Tibial nerve (tissue), 4 donors: ENCODE data around the gene PPP1R14C.

Experiments
- EP300 ChIP-seq, 2 donors: sonication (generic); formaldehyde crosslinking; IDR thresholded peaks; one replicate each; pipeline ENCODE4 v1.6.1; 2017; ENCODE audit warnings: antibody characterized with exemption in 2 of 2, mild to moderate bottlenecking in 1 of 2
- POLR2A ChIP-seq, 2 donors: fragments of 450-650 bp; IDR thresholded peaks; one replicate each; pipeline ENCODE4 v1.6.1; 2017; ENCODE audit warnings: antibody characterized with exemption in 2 of 2, mild to moderate bottlenecking in 2 of 2, moderate library complexity in 2 of 2
- TF ChIP-seq, protein P1 (sequence below), 5 experiments: fragments of 200-600 bp in 3 of 5; fragments of 450-650 bp in 2 of 5; sonication (generic) in 3 of 5; IDR thresholded peaks; one replicate each; pipeline ENCODE4 v1.5.1; 2016 to 2019; ENCODE audit warnings: antibody characterized with exemption in 5 of 5, mild to moderate bottlenecking in 3 of 5, moderate library complexity in 2 of 5

DNA sequence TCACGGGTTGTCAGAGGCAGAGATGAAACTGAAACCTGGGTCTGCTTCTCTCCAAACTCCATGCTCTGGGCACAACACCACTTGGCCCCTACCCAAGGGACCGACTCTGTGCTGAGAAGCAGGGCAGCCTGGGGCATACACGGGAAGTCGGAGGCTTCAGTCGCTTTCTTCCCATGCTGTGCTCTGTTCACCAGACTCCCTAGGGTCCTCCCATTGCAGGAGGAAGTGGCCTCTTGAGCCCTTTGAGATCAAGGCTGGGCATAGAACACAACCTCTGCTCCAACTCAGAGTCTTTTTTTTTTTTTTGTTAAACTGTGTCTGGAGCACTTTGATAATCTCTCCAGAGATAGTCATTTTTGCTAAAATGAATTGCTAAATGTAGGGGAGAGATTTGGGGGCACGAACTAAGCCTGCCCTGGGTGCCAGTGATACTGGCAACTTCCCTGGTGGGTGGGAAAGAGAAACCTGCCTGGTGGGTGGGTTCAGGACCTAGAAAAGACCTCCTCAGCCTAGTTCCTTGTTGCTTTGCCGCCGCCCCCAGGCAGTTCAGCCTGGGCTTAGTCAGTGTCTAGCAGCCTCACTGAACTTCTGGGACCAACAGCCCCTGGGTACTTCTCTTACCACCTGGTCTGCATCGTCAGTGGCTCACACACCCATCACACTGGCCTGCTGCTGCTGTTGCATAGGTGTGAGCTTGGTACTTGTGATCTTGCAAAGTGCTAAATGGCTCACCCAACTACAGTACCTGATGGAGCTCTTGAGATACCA lies 62.0 kb downstream of the PPP1R14C start:
- TF ChIP-seq POLR2A (IDR thresholded peaks at IDR 0.05) (no peak), EP300 (IDR thresholded peaks at IDR 0.05) (no peak)
- TF ChIP-seq, protein P1, sequence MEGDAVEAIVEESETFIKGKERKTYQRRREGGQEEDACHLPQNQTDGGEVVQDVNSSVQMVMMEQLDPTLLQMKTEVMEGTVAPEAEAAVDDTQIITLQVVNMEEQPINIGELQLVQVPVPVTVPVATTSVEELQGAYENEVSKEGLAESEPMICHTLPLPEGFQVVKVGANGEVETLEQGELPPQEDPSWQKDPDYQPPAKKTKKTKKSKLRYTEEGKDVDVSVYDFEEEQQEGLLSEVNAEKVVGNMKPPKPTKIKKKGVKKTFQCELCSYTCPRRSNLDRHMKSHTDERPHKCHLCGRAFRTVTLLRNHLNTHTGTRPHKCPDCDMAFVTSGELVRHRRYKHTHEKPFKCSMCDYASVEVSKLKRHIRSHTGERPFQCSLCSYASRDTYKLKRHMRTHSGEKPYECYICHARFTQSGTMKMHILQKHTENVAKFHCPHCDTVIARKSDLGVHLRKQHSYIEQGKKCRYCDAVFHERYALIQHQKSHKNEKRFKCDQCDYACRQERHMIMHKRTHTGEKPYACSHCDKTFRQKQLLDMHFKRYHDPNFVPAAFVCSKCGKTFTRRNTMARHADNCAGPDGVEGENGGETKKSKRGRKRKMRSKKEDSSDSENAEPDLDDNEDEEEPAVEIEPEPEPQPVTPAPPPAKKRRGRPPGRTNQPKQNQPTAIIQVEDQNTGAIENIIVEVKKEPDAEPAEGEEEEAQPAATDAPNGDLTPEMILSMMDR (IDR thresholded peaks at IDR 0.05): no peak
